Neural progenitor cell (in vitro differentiated cells): ENCODE results near the gene APIP. TPM values are rescaled to one million over a fixed set of nuclear protein-coding genes. Genes with fewer than 3 reads are reported as not detected.

ENCODE experiments used
- DNase-seq: peaks from one replicate; pipeline ENCODE4 v3.0.0-alpha.2; 2016; ENCODE audit warnings: low spot score
- H2AFZ ChIP-seq: fragments of 200-600 bp; sonication (generic); replicated peaks from 2 replicates; pipeline ENCODE4 v1.6.1; 2016; ENCODE audit warnings: antibody characterized with exemption
- H3F3A ChIP-seq: fragments of 200-600 bp; sonication (generic); 2 replicates; pipeline ENCODE4 v1.6.1; 2016; ENCODE audit warnings: antibody characterized with exemption, low read depth
- H3K27ac ChIP-seq: fragments of 200-600 bp; sonication (generic); 2 replicates; pipeline ENCODE4 v1.5.1; 2016; ENCODE audit warnings: mild to moderate bottlenecking
- H3K27me3 ChIP-seq: fragments of 200-600 bp; sonication (generic); 2 replicates; pipeline ENCODE4 v1.6.1; 2016; ENCODE audit warnings: mild to moderate bottlenecking, moderate library complexity
- H3K36me3 ChIP-seq: fragments of 200-600 bp; sonication (generic); 2 replicates; pipeline ENCODE4 v1.5.1; 2016
- H3K4me1 ChIP-seq: fragments of 200-600 bp; sonication (generic); 2 replicates; pipeline ENCODE4 v1.6.1; 2016; ENCODE audit warnings: mixed run types
- H3K4me2 ChIP-seq: fragments of 200-600 bp; sonication (generic); 2 replicates; pipeline ENCODE4 v1.6.1; 2016
- H3K4me3 ChIP-seq: fragments of 200-600 bp; sonication (generic); 2 replicates; pipeline ENCODE4 v1.5.1; 2016
- H3K79me2 ChIP-seq: fragments of 200-600 bp; sonication (generic); 2 replicates; pipeline ENCODE4 v1.6.1; 2016; ENCODE audit warnings: low read depth
- H3K9ac ChIP-seq: fragments of 200-600 bp; sonication (generic); 2 replicates; pipeline ENCODE4 v1.6.1; 2016
- H3K9me3 ChIP-seq: fragments of 200-600 bp; sonication (generic); 2 replicates; pipeline ENCODE4 v1.5.1; 2016; ENCODE audit warnings: low read depth
- H4K20me1 ChIP-seq: fragments of 200-600 bp; sonication (generic); 2 replicates; pipeline ENCODE4 v1.6.1; 2016; ENCODE audit warnings: low read depth
- H3K27ac Mint-ChIP-seq: 3 replicates; pipeline ENCODE4 v1.8.0; 2021; ENCODE audit warnings: mixed read lengths
- H3K27me3 Mint-ChIP-seq: 2 replicates; pipeline ENCODE4 v1.8.0; 2022; ENCODE audit warnings: low read depth, mild to moderate bottlenecking, inconsistent platforms, moderate library complexity, mixed read lengths; ENCODE audit not compliant: insufficient read depth
- H3K36me3 Mint-ChIP-seq: 3 replicates; pipeline ENCODE4 v1.8.0; 2021; ENCODE audit warnings: mixed read lengths
- H3K4me1 Mint-ChIP-seq: 3 replicates; pipeline ENCODE4 v1.8.0; 2021; ENCODE audit warnings: mixed read lengths
- H3K4me3 Mint-ChIP-seq: 3 replicates; pipeline ENCODE4 v1.8.0; 2021; ENCODE audit warnings: mild to moderate bottlenecking, moderate library complexity, mixed read lengths
- H3K9me3 Mint-ChIP-seq: 3 replicates; pipeline ENCODE4 v1.8.0; 2020; ENCODE audit warnings: mixed read lengths
- EZH2 ChIP-seq: fragments of 200-600 bp; sonication (generic); IDR thresholded peaks from 2 replicates; pipeline ENCODE4 v1.6.1; 2017; ENCODE audit warnings: antibody characterized with exemption, mild to moderate bottlenecking, moderate library complexity
- EZH2phosphoT487 ChIP-seq: fragments of 200-600 bp; sonication (generic); IDR thresholded peaks from 2 replicates; pipeline ENCODE4 v1.6.1; 2017; ENCODE audit warnings: antibody characterized with exemption
- total RNA-seq: library from RNA; depleted of rRNA; stranded (reverse); fragments of >200 nt; gene quantifications from 2 replicates; pipeline ENCODE4 v1.2.3, GENCODE V29; 2015; ENCODE audit warnings: low replicate concordance
- TF ChIP-seq, protein P1 (sequence below): fragments of 200-600 bp; sonication (generic); IDR thresholded peaks from 2 replicates; pipeline ENCODE4 v1.5.1; 2017; ENCODE audit warnings: antibody characterized with exemption, mild to moderate bottlenecking

Gene APIP
- total RNA-seq, 1 donor from 2014 or later: 28.7 TPM

DNA sequence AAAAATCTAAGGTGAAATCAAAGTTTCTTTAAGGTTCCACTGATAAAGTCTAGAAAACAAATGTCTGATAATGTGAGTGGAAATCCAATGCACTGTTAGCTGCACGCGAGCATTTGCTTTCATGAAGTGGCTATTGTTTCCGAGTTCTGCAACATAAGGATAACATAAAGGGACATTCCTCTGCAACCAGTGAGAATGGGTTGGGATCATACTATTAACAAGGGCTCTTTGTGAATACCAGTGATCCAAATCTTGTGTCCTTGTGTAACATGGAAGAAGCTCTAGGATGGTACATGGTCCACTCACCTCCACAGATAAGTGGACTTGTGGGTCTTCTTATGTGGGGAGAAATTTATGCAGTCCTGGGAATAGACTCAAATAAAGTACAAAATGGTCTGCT, 24.6 kb downstream of the APIP start:
- no peak overlapping the region for H3K4me2 ChIP-seq
- H3K27ac ChIP-seq: no peak overlapping the region
- DNase-seq: no peak
- H3K36me3 Mint-ChIP-seq: peaks cover 22% of the 10 kb centered on the region
- no peak for TF ChIP-seq EZH2phosphoT487
- TF ChIP-seq EZH2: no peak
- TF ChIP-seq, protein P1, sequence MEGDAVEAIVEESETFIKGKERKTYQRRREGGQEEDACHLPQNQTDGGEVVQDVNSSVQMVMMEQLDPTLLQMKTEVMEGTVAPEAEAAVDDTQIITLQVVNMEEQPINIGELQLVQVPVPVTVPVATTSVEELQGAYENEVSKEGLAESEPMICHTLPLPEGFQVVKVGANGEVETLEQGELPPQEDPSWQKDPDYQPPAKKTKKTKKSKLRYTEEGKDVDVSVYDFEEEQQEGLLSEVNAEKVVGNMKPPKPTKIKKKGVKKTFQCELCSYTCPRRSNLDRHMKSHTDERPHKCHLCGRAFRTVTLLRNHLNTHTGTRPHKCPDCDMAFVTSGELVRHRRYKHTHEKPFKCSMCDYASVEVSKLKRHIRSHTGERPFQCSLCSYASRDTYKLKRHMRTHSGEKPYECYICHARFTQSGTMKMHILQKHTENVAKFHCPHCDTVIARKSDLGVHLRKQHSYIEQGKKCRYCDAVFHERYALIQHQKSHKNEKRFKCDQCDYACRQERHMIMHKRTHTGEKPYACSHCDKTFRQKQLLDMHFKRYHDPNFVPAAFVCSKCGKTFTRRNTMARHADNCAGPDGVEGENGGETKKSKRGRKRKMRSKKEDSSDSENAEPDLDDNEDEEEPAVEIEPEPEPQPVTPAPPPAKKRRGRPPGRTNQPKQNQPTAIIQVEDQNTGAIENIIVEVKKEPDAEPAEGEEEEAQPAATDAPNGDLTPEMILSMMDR: no peak
- H3K27ac Mint-ChIP-seq: no peak overlapping the region
- no peak overlapping the region for H2AFZ ChIP-seq
- no peaks in the 10 kb centered on the region for H3K36me3 ChIP-seq
- H3K9me3 ChIP-seq: no peaks in the 10 kb centered on the region
- no peaks in the 10 kb centered on the region for H4K20me1 ChIP-seq
- no peak overlapping the region for H3K4me3 ChIP-seq
- no peak overlapping the region for H3K9ac ChIP-seq
- H3K27me3 Mint-ChIP-seq: peaks cover 3% of the 10 kb centered on the region
- no peak overlapping the region for H3K4me3 Mint-ChIP-seq
- no peaks in the 10 kb centered on the region for H3K4me1 ChIP-seq
- no peaks in the 10 kb centered on the region for H3F3A ChIP-seq
- no peaks in the 10 kb centered on the region for H3K27me3 ChIP-seq
- H3K79me2 ChIP-seq: no peaks in the 10 kb centered on the region
- peaks cover 8% of the 10 kb centered on the region for H3K9me3 Mint-ChIP-seq
- H3K4me1 Mint-ChIP-seq: no peaks in the 10 kb centered on the region

DNA sequence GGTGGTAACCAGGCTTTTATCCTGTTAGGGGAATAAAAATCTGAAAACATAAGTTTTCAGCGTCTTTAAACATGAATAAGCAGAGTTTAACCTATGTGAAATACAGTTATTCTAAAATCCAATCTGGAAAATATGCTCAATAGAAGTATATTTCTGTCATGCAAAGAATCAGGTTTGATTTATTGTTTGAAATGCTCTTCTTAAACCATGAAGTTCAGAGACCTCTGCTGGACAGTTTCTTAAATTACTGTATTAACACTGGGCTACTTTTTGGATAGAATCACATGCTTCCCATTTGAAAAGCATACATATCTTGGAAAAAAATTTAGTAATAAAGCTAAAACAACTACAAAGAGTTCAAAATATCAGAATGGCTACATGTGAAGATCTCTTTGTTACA, 25.4 kb downstream of the APIP start:
- Histone ChIP-seq H3K27me3 (no peaks in the 10 kb centered on the region), H3K4me1 (no peaks in the 10 kb centered on the region), H2AFZ (no peak overlapping the region), H3K9me3 (no peaks in the 10 kb centered on the region), H3K36me3 (no peaks in the 10 kb centered on the region), H3K4me3 (no peak overlapping the region), H4K20me1 (no peaks in the 10 kb centered on the region), H3K9ac (no peak overlapping the region), H3K79me2 (no peaks in the 10 kb centered on the region), H3K27ac (no peak overlapping the region), H3F3A (no peaks in the 10 kb centered on the region), H3K4me2 (no peak overlapping the region)
- Mint-ChIP-seq H3K4me3 (no peak overlapping the region), H3K9me3 (peaks cover under 1% of the 10 kb centered on the region), H3K4me1 (no peaks in the 10 kb centered on the region), H3K27ac (no peak overlapping the region), H3K27me3 (no peaks in the 10 kb centered on the region), H3K36me3 (peaks cover 16% of the 10 kb centered on the region)
- no peak for TF ChIP-seq EZH2phosphoT487
- TF ChIP-seq, protein P1: peak; percentile 58
- peak; percentile 59 for DNase-seq

DNA sequence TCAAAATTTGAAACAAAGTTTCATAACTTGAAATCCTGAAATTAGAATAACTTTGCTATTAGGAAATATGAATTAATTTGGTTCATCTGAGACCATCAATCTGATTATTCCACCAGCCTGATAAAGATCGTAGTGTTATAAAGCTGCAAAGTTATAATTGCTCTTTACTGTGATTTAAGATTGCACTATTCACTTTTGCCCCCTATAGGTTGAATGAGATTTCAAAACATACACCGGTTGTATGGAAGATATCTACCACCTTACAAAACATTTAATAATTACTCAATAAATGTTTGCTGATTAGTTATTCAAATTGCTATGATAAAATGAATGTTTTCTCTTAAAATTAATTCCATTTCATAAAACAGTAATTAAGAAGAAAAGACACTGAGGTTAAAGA, 26.1 kb downstream of the APIP start:
- Mint-ChIP-seq H3K4me1 (no peaks in the 10 kb centered on the region), H3K27ac (no peak overlapping the region), H3K27me3 (no peaks in the 10 kb centered on the region), H3K4me3 (no peak overlapping the region), H3K9me3 (no peaks in the 10 kb centered on the region), H3K36me3 (peaks cover 15% of the 10 kb centered on the region)
- Histone ChIP-seq H3K36me3 (no peaks in the 10 kb centered on the region), H3K9me3 (no peaks in the 10 kb centered on the region), H3K27me3 (no peaks in the 10 kb centered on the region), H3K4me3 (no peak overlapping the region), H3K27ac (no peak overlapping the region), H2AFZ (no peak overlapping the region), H4K20me1 (no peaks in the 10 kb centered on the region), H3K9ac (no peak overlapping the region), H3F3A (no peaks in the 10 kb centered on the region), H3K4me1 (no peaks in the 10 kb centered on the region), H3K79me2 (no peaks in the 10 kb centered on the region), H3K4me2 (no peak overlapping the region)
- no peak for DNase-seq
- TF ChIP-seq, protein P1: peak; percentile 44
- TF ChIP-seq EZH2: no peak

DNA sequence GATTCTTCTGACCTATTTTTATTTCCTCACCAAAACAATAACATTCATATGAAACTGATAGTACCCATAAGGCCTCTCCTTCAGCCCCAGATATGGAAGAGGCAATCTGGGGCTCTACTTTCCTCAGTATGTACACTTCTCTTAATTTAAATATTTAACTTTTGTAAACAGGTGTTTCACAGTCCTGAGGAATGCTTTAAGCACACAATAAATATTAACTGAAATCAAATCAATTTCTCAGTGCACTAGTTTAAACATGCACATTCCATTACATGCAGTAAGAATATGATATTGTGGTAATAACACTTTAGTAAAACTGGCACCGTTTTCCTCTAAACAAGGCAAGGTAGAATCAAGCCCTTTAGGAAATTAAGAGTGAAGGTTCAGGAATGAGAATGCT, 28.9 kb downstream of the APIP start:
- no peaks in the 10 kb centered on the region for H3K36me3 ChIP-seq
- H3K4me2 ChIP-seq: no peak overlapping the region
- H3K27me3 Mint-ChIP-seq: no peaks in the 10 kb centered on the region

More for the DNA sequence above, 28.9 kb downstream of the APIP start:
- Mint-ChIP-seq H3K4me1 (no peaks in the 10 kb centered on the region), H3K36me3 (peaks cover 22% of the 10 kb centered on the region), H3K27ac (no peak overlapping the region), H3K4me3 (no peak overlapping the region), H3K9me3 (no peaks in the 10 kb centered on the region)
- H3K27me3 ChIP-seq: no peaks in the 10 kb centered on the region
- TF ChIP-seq EZH2phosphoT487: no peak
- TF ChIP-seq, protein P1: no peak
- TF ChIP-seq EZH2: no peak
- no peaks in the 10 kb centered on the region for H3F3A ChIP-seq
- H3K27ac ChIP-seq: no peak overlapping the region
- no peaks in the 10 kb centered on the region for H3K9me3 ChIP-seq
- H3K9ac ChIP-seq: no peak overlapping the region
- H3K4me3 ChIP-seq: no peak overlapping the region
- no peak for DNase-seq
- no peaks in the 10 kb centered on the region for H4K20me1 ChIP-seq
- H3K79me2 ChIP-seq: no peaks in the 10 kb centered on the region
- H2AFZ ChIP-seq: no peak overlapping the region
- H3K4me1 ChIP-seq: no peaks in the 10 kb centered on the region
